Kidney (tissue), 14 donors: ENCODE results near the gene ZNF32. TPM values are rescaled to one million over a fixed set of nuclear protein-coding genes. Genes with fewer than 3 reads are reported as not detected.

Source experiments
- DNase-seq, 5 donors: peaks; one replicate each; pipeline ENCODE4 v3.0.0-alpha.2; 2013 to 2020
- FAIRE-seq: peaks from 2 replicates; lab custom pipeline; 2012; peaks lifted over from hg19 to GRCh38; lab: Jason Lieb, UNC
- H3K27ac ChIP-seq, 2 donors: one replicate each; pipeline ENCODE4 v1.7.0; 2013; ENCODE audit warnings: low read depth in 2 of 2, low read length in 2 of 2, inconsistent platforms in 1 of 2
- H3K27me3 ChIP-seq: one replicate; pipeline ENCODE4 v1.7.1; 2013; ENCODE audit warnings: low read length, inconsistent platforms; ENCODE audit not compliant: control insufficient read depth, insufficient read depth
- H3K36me3 ChIP-seq, 3 donors: one replicate each; pipeline versions ENCODE4 v1.7.0 to v1.7.1; 2013; ENCODE audit warnings: low read length in 3 of 3, control low read depth in 1 of 3, inconsistent platforms in 1 of 3; ENCODE audit not compliant: insufficient read depth in 3 of 3, control insufficient read depth in 2 of 3
- H3K4me1 ChIP-seq, 3 donors: one replicate each; pipeline versions ENCODE4 v1.7.0 to v1.7.1; 2013; ENCODE audit warnings: low read length in 3 of 3, inconsistent platforms in 1 of 3, low read depth in 1 of 3; ENCODE audit not compliant: control insufficient read depth in 2 of 3, insufficient read depth in 2 of 3
- H3K4me3 ChIP-seq, 3 donors: one replicate each; pipeline versions ENCODE4 v1.7.0 to v1.8.1; 2013; ENCODE audit warnings: low read length in 3 of 3, control low read depth in 1 of 3, inconsistent platforms in 1 of 3
- H3K9ac ChIP-seq, 3 donors: one replicate each; pipeline versions ENCODE4 v1.7.0 to v1.7.1; 2013; ENCODE audit warnings: low read length in 3 of 3, control low read depth in 1 of 3, inconsistent platforms in 1 of 3
- H3K9me3 ChIP-seq, 3 donors: one replicate each; pipeline versions ENCODE4 v1.7.0 to v1.7.1; 2013; ENCODE audit warnings: low read length in 3 of 3, control low read depth in 1 of 3, inconsistent platforms in 1 of 3; ENCODE audit not compliant: control insufficient read depth in 2 of 3, insufficient read depth in 1 of 3
- CTCF ChIP-seq: IDR thresholded peaks from 3 replicates; pipeline ENCODE4 v1.5.1; 2012; ENCODE audit warnings: mild to moderate bottlenecking, moderate library complexity, borderline replicate concordance; ENCODE audit not compliant: insufficient read depth; ENCODE audit errors: extremely low read depth
- intact Hi-C: fragments of 100-400 bp; cut with DNase I; formaldehyde crosslinking; loops from one replicate; pipeline ENCODE4 v1.11.1; 2022
- polyA plus RNA-seq: library from polyadenylated mRNA; stranded (reverse); fragments of 350-450 nt; fragmentation: Illumina TruSeq; extraction: RNeasy Lipid Tissue Mini Kit (QIAGEN cat#74804); gene quantifications from one replicate; pipeline ENCODE4 v1.2.3, GENCODE V29; 2014; ENCODE audit warnings: low read depth, low replicate concordance; ENCODE audit not compliant: insufficient read depth
- total RNA-seq: library from RNA; stranded (reverse); fragmentation: NEBNext Ultra II Directional; extraction: Animal tissue kit (Norgen Biotek cat#: 25700); gene quantifications from one replicate; pipeline ENCODE4 v1.2.1, GENCODE V29; 2021
- donor health status: control.
- donor health status: control.
- donor health status: control.
- donor health status: control.
- donor health status: control.
- donor health status: DM: yes; HTN: yes; CAD: no.
- donor health status: Normal renal cell carcinoma (clear cell type).

Gene ZNF32
- total and polyA plus RNA-seq, 2 donors from 2014 or later = 35.0 to 73.7 TPM

- DNase-seq (peak in 4 of 5 donors; percentile 77 to 82 (median 78)), FAIRE-seq (no peak)
- Histone ChIP-seq H3K36me3 (no peaks in the 10 kb centered on the region), H3K9me3 (no peaks in the 10 kb centered on the region), H3K4me3 (peak overlapping the region in 1 of 3 donors; percentile 25), H3K27ac (no peak overlapping the region), H3K9ac (peak overlapping the region in 1 of 3 donors; percentile 12), H3K27me3 (no peaks in the 10 kb centered on the region), H3K4me1 (peaks cover 0 to 3% (median 0%) of the 10 kb centered on the region in 3 donors)
- intact Hi-C loops = no loop called here
- TF ChIP-seq CTCF = no peak
Observed at GRCh38 chr10:43667761-43668386, 19.2 kb upstream of the ZNF32 start.

GRCh38 chr10:43667317-43667731, 18.6 kb upstream of the ZNF32 start:
- Histone ChIP-seq H3K9me3 (no peaks in the 10 kb centered on the region), H3K27ac (no peak overlapping the region), H3K4me1 (peaks cover 0 to 3% (median 0%) of the 10 kb centered on the region in 3 donors), H3K36me3 (no peaks in the 10 kb centered on the region), H3K4me3 (peak overlapping the region in 2 of 3 donors; percentile 11 to 25), H3K9ac (peak overlapping the region in 1 of 3 donors; percentile 12), H3K27me3 (no peaks in the 10 kb centered on the region)
- TF ChIP-seq CTCF = peak; percentile 33
- DNase-seq (peak in 4 of 5 donors; percentile 65 to 75 (median 68)), FAIRE-seq (no peak)
- intact Hi-C loops = no loop called here

GRCh38 chr10:43666552-43666951, 17.9 kb upstream of the ZNF32 start:
- Histone ChIP-seq H3K36me3 (no peaks in the 10 kb centered on the region), H3K27me3 (no peaks in the 10 kb centered on the region), H3K4me3 (no peak overlapping the region), H3K4me1 (no peaks in the 10 kb centered on the region), H3K9ac (no peak overlapping the region), H3K27ac (no peak overlapping the region), H3K9me3 (no peaks in the 10 kb centered on the region)
- intact Hi-C loops = no loop called here
- TF ChIP-seq CTCF = no peak
- FAIRE-seq (no peak), DNase-seq (no peak)

- no peak overlapping the region for H3K27ac ChIP-seq
- TF ChIP-seq CTCF = no peak
- H3K4me3 ChIP-seq = no peak overlapping the region
- no peak overlapping the region for H3K9ac ChIP-seq
- DNase-seq = no peak
- no peaks in the 10 kb centered on the region for H3K4me1 ChIP-seq
- FAIRE-seq = no peak
- no peaks in the 10 kb centered on the region for H3K9me3 ChIP-seq
- H3K36me3 ChIP-seq = no peaks in the 10 kb centered on the region
- no peaks in the 10 kb centered on the region for H3K27me3 ChIP-seq
- intact Hi-C loops = no loop called here
Observed at GRCh38 chr10:43665054-43665453, 16.4 kb upstream of the ZNF32 start.
